PFSK-1 (cell line): Measurements from ENCODE around the gene MMP2.

Source experiments
- FOXP2 ChIP-seq: optimal IDR thresholded peaks from 2 replicates; pipeline ENCODE3; 2011; ENCODE audit warnings: borderline replicate concordance, control low read depth, inconsistent platforms; ENCODE audit not compliant: insufficient read depth; ENCODE audit errors: extremely low read length, extremely low read depth
- POLR2AphosphoS5 ChIP-seq: IDR thresholded peaks from 2 replicates; pipeline ENCODE4 v1.6.1; 2012; ENCODE audit warnings: low read depth, mild to moderate bottlenecking, control low read depth, low read length, moderate library complexity
- REST ChIP-seq, 2 experiments: IDR thresholded peaks; 2 replicates each; pipeline versions ENCODE4 v1.6.1 to v1.8.0; 2011 to 2012; ENCODE audit warnings: low read depth in 2 of 2, low read length in 2 of 2, control low read depth in 1 of 2, inconsistent platforms in 1 of 2, mild to moderate bottlenecking in 1 of 2, moderate library complexity in 1 of 2; ENCODE audit not compliant: insufficient read depth in 1 of 2
- SIN3A ChIP-seq: IDR thresholded peaks from 2 replicates; pipeline ENCODE4 v1.6.1; 2012; ENCODE audit warnings: mild to moderate bottlenecking, low read length, moderate library complexity, borderline replicate concordance; ENCODE audit not compliant: insufficient read depth
- TAF1 ChIP-seq: IDR thresholded peaks from 2 replicates; pipeline ENCODE4 v1.6.1; 2012; ENCODE audit warnings: low read length, control low read depth, borderline replicate concordance; ENCODE audit not compliant: insufficient read depth

Gene MMP2

GRCh38 chr16:55468352-55468990 is 10.5 kb upstream of the MMP2 start:
- TF ChIP-seq SIN3A: no peak
- no peak for TF ChIP-seq FOXP2
- TF ChIP-seq REST (IDR thresholded peaks at IDR 0.05; ENCODE audit: insufficient read depth in 1 of 2, low read depth in 2 of 2, low read length in 2 of 2): no peak
- no peak for TF ChIP-seq POLR2AphosphoS5
- TF ChIP-seq TAF1: no peak

- TF ChIP-seq POLR2AphosphoS5 (no peak), FOXP2 (no peak), TAF1 (no peak), REST (IDR thresholded peaks at IDR 0.05; ENCODE audit: insufficient read depth in 1 of 2, low read depth in 2 of 2, low read length in 2 of 2) (no peak), SIN3A (no peak)
These were observed 9.0 kb upstream of the MMP2 start for GRCh38 chr16:55469821-55470532.

- TF ChIP-seq SIN3A (no peak), TAF1 (no peak), POLR2AphosphoS5 (no peak), FOXP2 (no peak), REST (IDR thresholded peaks at IDR 0.05; ENCODE audit: insufficient read depth in 1 of 2, low read depth in 2 of 2, low read length in 2 of 2) (no peak)
These were observed 8.2 kb upstream of the MMP2 start for GRCh38 chr16:55470533-55471371.

- TF ChIP-seq POLR2AphosphoS5 (no peak), SIN3A (no peak), REST (IDR thresholded peaks at IDR 0.05; ENCODE audit: insufficient read depth in 1 of 2, low read depth in 2 of 2, low read length in 2 of 2) (no peak), FOXP2 (no peak), TAF1 (no peak)
These were observed 7.4 kb upstream of the MMP2 start for GRCh38 chr16:55471448-55472097.
